Glutamatergic neuron (in vitro differentiated cells): ENCODE results near the gene NFIX. TPM values are rescaled to one million over a fixed set of nuclear protein-coding genes. Genes with fewer than 3 reads are reported as not detected.

Experiments
- DNase-seq: peaks from one replicate; pipeline ENCODE4 v3.0.0; 2022
- H3K27ac Mint-ChIP-seq: one replicate; pipeline ENCODE4 v1.8.0; 2020; ENCODE audit warnings: mild to moderate bottlenecking, mixed read lengths, inconsistent platforms; ENCODE audit not compliant: unreplicated experiment
- H3K27me3 Mint-ChIP-seq: one replicate; pipeline ENCODE4 v1.8.0; 2020; ENCODE audit warnings: mild to moderate bottlenecking, moderate library complexity, mixed read lengths, inconsistent platforms; ENCODE audit not compliant: unreplicated experiment
- H3K36me3 Mint-ChIP-seq: one replicate; pipeline ENCODE4 v1.8.0; 2020; ENCODE audit warnings: mild to moderate bottlenecking, mixed read lengths, inconsistent platforms; ENCODE audit not compliant: unreplicated experiment
- H3K4me1 Mint-ChIP-seq: one replicate; pipeline ENCODE4 v1.8.0; 2020; ENCODE audit warnings: mild to moderate bottlenecking, low read depth, mixed read lengths, inconsistent platforms; ENCODE audit not compliant: unreplicated experiment
- H3K4me3 Mint-ChIP-seq: one replicate; pipeline ENCODE4 v1.8.0; 2020; ENCODE audit warnings: mild to moderate bottlenecking, mixed read lengths, inconsistent platforms; ENCODE audit not compliant: unreplicated experiment
- H3K9me3 Mint-ChIP-seq: one replicate; pipeline ENCODE4 v1.8.0; 2020; ENCODE audit warnings: mild to moderate bottlenecking, moderate library complexity, mixed read lengths, inconsistent platforms; ENCODE audit not compliant: unreplicated experiment
- total RNA-seq: library from RNA; stranded (reverse); fragmentation: NEBNext Ultra II Directional; extraction: Animal tissue kit (Norgen Biotek cat#: 25700); gene quantifications from one replicate; pipeline ENCODE4 v1.2.1, GENCODE V29; 2021; ENCODE audit not compliant: unreplicated experiment
- TF ChIP-seq, protein P1 (sequence below): fragments of 200-600 bp; sonication (generic); IDR thresholded peaks from one replicate; pipeline ENCODE4 v1.5.0; 2021; ENCODE audit not compliant: partially characterized antibody, unreplicated experiment

NFIX gene
- total RNA-seq, 1 donor from 2014 or later = 2.4 TPM

DNA sequence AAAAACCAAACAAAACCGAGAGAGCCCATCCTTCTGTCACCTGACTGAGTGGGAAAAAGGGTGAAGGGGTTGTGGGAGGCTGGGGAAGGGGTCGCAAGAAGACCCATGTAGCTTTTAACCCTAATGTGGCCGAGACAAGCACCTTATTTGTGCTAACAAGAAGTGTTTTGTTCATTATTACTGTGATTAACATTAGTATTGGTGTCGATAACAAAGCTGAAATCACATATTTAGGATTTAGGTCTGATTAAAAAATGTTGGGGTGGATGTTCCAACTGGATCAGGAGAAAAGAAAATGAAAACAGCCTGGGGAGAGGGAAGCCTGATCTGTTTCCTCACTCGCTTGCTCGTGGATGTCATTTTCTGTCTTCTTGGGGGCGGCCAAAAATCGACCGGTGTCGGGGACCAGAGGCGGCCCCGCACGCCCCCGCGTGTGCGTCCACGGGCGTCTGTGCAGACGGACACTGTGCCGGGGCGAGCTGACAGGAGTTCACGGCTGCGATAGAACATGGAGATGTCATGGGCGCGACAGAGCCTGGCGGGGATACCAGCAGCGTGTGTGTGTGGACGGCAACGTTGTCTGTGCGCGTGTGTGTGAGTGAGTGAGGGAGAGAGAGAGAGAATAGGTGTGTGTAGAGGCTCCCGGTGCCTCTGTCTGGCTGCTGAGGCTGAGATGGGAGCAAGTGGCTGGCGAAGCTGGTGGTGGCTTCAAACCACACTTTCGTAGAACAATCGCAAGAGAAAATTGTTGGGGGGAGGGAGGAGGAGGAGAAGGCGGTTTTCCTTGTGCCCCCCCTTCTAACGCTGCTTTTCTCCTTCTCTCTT is 29.1 kb downstream of the NFIX start:
- H3K36me3 Mint-ChIP-seq = no peaks in the 10 kb centered on the region
- H3K4me3 Mint-ChIP-seq = peak overlapping the region; percentile 84
- TF ChIP-seq, protein P1, sequence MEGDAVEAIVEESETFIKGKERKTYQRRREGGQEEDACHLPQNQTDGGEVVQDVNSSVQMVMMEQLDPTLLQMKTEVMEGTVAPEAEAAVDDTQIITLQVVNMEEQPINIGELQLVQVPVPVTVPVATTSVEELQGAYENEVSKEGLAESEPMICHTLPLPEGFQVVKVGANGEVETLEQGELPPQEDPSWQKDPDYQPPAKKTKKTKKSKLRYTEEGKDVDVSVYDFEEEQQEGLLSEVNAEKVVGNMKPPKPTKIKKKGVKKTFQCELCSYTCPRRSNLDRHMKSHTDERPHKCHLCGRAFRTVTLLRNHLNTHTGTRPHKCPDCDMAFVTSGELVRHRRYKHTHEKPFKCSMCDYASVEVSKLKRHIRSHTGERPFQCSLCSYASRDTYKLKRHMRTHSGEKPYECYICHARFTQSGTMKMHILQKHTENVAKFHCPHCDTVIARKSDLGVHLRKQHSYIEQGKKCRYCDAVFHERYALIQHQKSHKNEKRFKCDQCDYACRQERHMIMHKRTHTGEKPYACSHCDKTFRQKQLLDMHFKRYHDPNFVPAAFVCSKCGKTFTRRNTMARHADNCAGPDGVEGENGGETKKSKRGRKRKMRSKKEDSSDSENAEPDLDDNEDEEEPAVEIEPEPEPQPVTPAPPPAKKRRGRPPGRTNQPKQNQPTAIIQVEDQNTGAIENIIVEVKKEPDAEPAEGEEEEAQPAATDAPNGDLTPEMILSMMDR = no peak
- H3K27me3 Mint-ChIP-seq = peaks cover 39% of the 10 kb centered on the region
- H3K4me1 Mint-ChIP-seq = peaks cover 34% of the 10 kb centered on the region
- DNase-seq = no peak
- no peak overlapping the region for H3K27ac Mint-ChIP-seq
- peaks cover 18% of the 10 kb centered on the region for H3K9me3 Mint-ChIP-seq

DNA sequence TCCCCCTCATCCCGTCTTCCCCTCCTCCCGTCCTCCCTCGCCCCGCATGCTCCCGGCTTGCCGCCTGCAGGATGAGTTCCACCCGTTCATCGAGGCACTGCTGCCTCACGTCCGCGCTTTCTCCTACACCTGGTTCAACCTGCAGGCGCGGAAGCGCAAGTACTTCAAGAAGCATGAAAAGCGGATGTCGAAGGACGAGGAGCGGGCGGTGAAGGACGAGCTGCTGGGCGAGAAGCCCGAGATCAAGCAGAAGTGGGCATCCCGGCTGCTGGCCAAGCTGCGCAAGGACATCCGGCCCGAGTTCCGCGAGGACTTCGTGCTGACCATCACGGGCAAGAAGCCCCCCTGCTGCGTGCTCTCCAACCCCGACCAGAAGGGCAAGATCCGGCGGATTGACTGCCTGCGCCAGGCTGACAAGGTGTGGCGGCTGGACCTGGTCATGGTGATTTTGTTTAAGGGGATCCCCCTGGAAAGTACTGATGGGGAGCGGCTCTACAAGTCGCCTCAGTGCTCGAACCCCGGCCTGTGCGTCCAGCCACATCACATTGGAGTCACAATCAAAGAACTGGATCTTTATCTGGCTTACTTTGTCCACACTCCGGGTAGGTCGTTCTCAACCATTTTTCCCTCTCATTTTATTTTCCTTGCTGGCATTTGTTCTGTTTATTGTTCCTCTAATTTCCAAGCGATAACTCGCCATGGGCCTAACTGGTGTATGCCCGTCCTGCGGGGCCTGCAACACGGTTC is 29.8 kb downstream of the NFIX start:
- DNase-seq = no peak
- peaks cover 18% of the 10 kb centered on the region for H3K9me3 Mint-ChIP-seq
- peaks cover 31% of the 10 kb centered on the region for H3K4me1 Mint-ChIP-seq
- H3K27ac Mint-ChIP-seq = peak overlapping the region; percentile 8
- H3K36me3 Mint-ChIP-seq = no peaks in the 10 kb centered on the region
- TF ChIP-seq, protein P1 = no peak
- peak overlapping the region; percentile 84 for H3K4me3 Mint-ChIP-seq
- peaks cover 36% of the 10 kb centered on the region for H3K27me3 Mint-ChIP-seq

DNA sequence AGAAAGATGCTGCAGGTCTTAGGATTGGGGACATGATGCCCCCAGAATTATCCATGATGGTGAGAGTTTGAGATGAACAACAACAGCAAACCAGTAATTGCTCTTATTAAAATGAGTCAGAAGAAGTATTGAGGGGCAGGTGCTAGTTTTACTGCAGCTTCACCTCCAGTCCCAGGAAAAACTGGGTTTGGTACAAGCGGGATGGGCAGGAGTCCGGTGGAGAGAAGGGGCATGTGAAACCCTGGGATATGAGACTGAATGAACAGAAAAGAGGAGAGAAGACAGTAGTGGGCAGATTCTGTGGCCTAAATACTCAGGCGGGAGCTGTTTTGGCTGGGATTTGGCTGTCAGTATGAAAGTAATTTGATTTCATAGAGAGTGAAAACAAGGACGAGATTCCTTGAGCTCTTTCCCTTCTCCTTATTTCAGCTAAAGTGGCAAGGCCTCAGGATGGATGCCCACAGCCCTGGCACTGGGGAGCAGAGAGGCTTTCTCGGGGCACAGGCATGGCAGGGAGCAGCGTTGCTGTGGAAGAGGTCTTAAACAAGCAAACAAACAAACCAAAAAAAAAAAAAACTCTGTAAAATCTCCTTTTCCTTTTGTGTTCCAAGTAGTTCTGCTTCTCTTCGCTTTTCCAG is 30.7 kb downstream of the NFIX start:
- Mint-ChIP-seq H3K4me3 (peak overlapping the region; percentile 84), H3K9me3 (peaks cover 18% of the 10 kb centered on the region), H3K36me3 (no peaks in the 10 kb centered on the region), H3K4me1 (peaks cover 28% of the 10 kb centered on the region), H3K27me3 (peaks cover 33% of the 10 kb centered on the region), H3K27ac (no peak overlapping the region)
- TF ChIP-seq, protein P1 = no peak
- DNase-seq = no peak

DNA sequence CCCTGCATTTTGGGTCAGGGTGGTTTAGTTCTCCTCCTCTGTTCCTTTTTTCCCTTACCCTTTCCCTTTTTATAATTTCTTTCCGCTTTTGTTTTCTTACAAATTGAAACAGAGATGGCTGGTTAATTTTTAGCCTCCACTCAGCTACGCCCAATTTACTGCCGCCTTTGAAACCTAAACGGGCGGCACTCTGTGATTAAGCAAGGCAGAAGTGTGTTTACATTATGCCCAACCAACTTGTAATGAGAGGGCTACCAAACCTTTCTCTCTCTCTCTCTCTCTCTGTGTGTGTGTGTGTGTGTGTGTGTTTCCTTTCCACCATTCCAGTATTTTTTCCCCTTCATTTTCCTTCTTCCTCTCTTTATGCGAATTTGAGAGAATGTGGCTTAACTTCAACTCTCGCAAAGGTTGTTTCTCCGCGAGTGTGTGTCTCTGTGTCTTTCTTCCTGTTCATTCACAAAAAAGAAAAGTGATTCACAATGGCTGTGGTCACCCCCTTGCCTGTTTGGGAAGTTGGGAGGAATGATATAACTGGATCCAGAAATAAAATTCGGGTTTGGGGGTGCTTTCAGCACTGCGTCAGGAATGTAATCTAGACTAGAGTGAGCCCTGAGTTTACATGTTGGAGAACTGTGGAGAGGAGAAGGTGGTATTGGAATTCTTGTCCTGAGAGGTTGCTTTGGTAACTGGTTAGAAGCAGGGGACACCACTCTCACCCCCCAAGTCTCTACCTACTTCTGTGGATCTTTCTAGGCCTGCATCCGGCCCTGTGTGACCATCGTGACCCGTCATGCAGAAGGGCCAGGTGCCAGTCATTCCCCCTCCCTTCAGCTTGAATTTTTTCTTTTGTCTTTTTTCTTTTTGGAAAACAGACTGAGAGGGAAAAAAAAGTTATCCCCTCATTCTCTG is 31.4 kb downstream of the NFIX start:
- Mint-ChIP-seq H3K9me3 (peaks cover 18% of the 10 kb centered on the region), H3K36me3 (no peaks in the 10 kb centered on the region), H3K27me3 (peaks cover 31% of the 10 kb centered on the region), H3K4me1 (peaks cover 25% of the 10 kb centered on the region), H3K27ac (no peak overlapping the region), H3K4me3 (peak overlapping the region; percentile 84)
- DNase-seq = no peak
- TF ChIP-seq, protein P1 = no peak
